GM23248 (cell line): ENCODE data around the gene S100A3. TPM values are rescaled to one million over a fixed set of nuclear protein-coding genes. Genes with fewer than 3 reads are reported as not detected.

Source experiments
- DNase-seq: peaks from one replicate; pipeline ENCODE4 v3.0.0-alpha.2; 2015
- H2AFZ ChIP-seq: fragments of 200-600 bp; sonication (generic); 2 replicates; pipeline ENCODE4 v1.6.1; 2016; ENCODE audit warnings: antibody characterized with exemption
- H3F3A ChIP-seq: fragments of 200-600 bp; sonication (generic); 2 replicates; pipeline ENCODE4 v1.6.1; 2016; ENCODE audit warnings: mild to moderate bottlenecking, antibody characterized with exemption, mixed run types; ENCODE audit not compliant: insufficient read depth
- H3K27ac ChIP-seq: fragments of 200-600 bp; sonication (generic); 2 replicates; pipeline ENCODE4 v1.5.1; 2016; ENCODE audit warnings: mild to moderate bottlenecking
- H3K27me3 ChIP-seq: fragments of 200-600 bp; sonication (generic); replicated peaks from 2 replicates; pipeline ENCODE4 v1.6.1; 2016; ENCODE audit warnings: mild to moderate bottlenecking; ENCODE audit not compliant: insufficient read depth
- H3K36me3 ChIP-seq: fragments of 200-600 bp; sonication (generic); 2 replicates; pipeline ENCODE4 v1.6.1; 2016; ENCODE audit warnings: low read depth, mild to moderate bottlenecking
- H3K4me1 ChIP-seq: fragments of 200-600 bp; sonication (generic); 2 replicates; pipeline ENCODE4 v1.6.1; 2016; ENCODE audit warnings: mild to moderate bottlenecking; ENCODE audit not compliant: insufficient read depth
- H3K4me2 ChIP-seq: fragments of 200-600 bp; sonication (generic); one replicate; pipeline ENCODE4 v1.6.1; 2016; ENCODE audit warnings: mild to moderate bottlenecking; ENCODE audit not compliant: unreplicated experiment
- H3K4me3 ChIP-seq: fragments of 200-600 bp; sonication (generic); 2 replicates; pipeline ENCODE4 v1.5.1; 2016; ENCODE audit warnings: mild to moderate bottlenecking
- H3K79me2 ChIP-seq: fragments of 200-600 bp; sonication (generic); 2 replicates; pipeline ENCODE4 v1.6.1; 2016; ENCODE audit warnings: mild to moderate bottlenecking; ENCODE audit not compliant: insufficient read depth
- H3K9ac ChIP-seq: fragments of 200-600 bp; sonication (generic); 2 replicates; pipeline ENCODE4 v1.6.1; 2016; ENCODE audit warnings: mild to moderate bottlenecking
- H3K9me2 ChIP-seq: fragments of 200-600 bp; sonication (generic); 2 replicates; pipeline ENCODE4 v1.6.1; 2016; ENCODE audit warnings: mixed run types, mild to moderate bottlenecking, moderate library complexity; ENCODE audit not compliant: insufficient read depth
- H3K9me3 ChIP-seq: fragments of 200-600 bp; sonication (generic); one replicate; pipeline ENCODE4 v1.6.1; 2017; ENCODE audit warnings: low read depth
- H4K20me1 ChIP-seq: fragments of 200-600 bp; sonication (generic); 2 replicates; pipeline ENCODE4 v1.6.0; 2016; ENCODE audit not compliant: insufficient read depth
- EZH2 ChIP-seq: fragments of 200-600 bp; sonication (generic); IDR thresholded peaks from 2 replicates; pipeline ENCODE4 v1.6.1; 2018; ENCODE audit warnings: antibody characterized with exemption, mild to moderate bottlenecking; ENCODE audit not compliant: insufficient read depth, poor library complexity, severe bottlenecking
- EZH2phosphoT487 ChIP-seq: fragments of 200-600 bp; sonication (generic); IDR thresholded peaks from 2 replicates; pipeline ENCODE4 v1.6.1; 2018; ENCODE audit warnings: antibody characterized with exemption, moderate library complexity, mild to moderate bottlenecking, low read depth; ENCODE audit not compliant: insufficient read depth
- WGBS, 2 experiments: methylation state at CpG; one replicate each; pipeline ENCODE4 v1.1.6; 2015 to 2017; ENCODE audit warnings: low lambda C conversion rate in 2 of 2, low coverage in 1 of 2; ENCODE audit errors: missing lambda C conversion rate in 2 of 2; 5-methylcytosine and 5-hydroxymethylcytosine counted together
- in situ Hi-C: fragments of 300-500 bp; cut with MboI; formaldehyde crosslinking; loops from 2 replicates; pipeline ENCODE4 v1.15.0; 2020
- polyA plus RNA-seq: library from polyadenylated mRNA; unstranded; fragments of >200 nt; fragmentation: Nextera tagmentation; extraction: Ambion mirVana; gene quantifications from 2 replicates; pipeline ENCODE4 v1.2.1, GENCODE V29; 2016
- total RNA-seq: library from RNA; depleted of rRNA; stranded (reverse); fragments of >200 nt; shearing (Covaris generic); gene quantifications from 2 replicates; pipeline ENCODE4 v1.2.3, GENCODE V29; 2014

S100A3 gene
- total and polyA plus RNA-seq, 2 experiments from 2014 or later = 2.2 to 7.5 TPM

- H2AFZ ChIP-seq = peak within 1 kb of the TSS; percentile 17; the same call in 1 of the 2 replicates
- H3K27me3 ChIP-seq = no peaks in the 10 kb centered on the region
- H3K9ac ChIP-seq = no peak within 1 kb of the TSS
- peaks cover 11% of the 10 kb centered on the region for H3K79me2 ChIP-seq
- H3K4me2 ChIP-seq = peak within 1 kb of the TSS; percentile 56
- DNase-seq = peak; percentile 71
- H3K4me1 ChIP-seq = peaks cover 57% of the 10 kb centered on the region
- H3K9me2 ChIP-seq = no peaks in the 10 kb centered on the region
- H3K9me3 ChIP-seq = no peaks in the 10 kb centered on the region
- no peaks in the 10 kb centered on the region for H4K20me1 ChIP-seq
- H3K27ac ChIP-seq = no peak within 1 kb of the TSS; the same call in 1 of the 2 replicates
- WGBS, 2 experiments = 61 to 62% methylated on average over 11 of the region's 11 CpGs
- peaks cover 55% of the 10 kb centered on the region for H3F3A ChIP-seq
- no peaks in the 10 kb centered on the region for H3K36me3 ChIP-seq
- in situ Hi-C loops = no loop called here
- TF ChIP-seq EZH2 (no peak), EZH2phosphoT487 (no peak)
- H3K4me3 ChIP-seq = no peak within 1 kb of the TSS
Observed at GRCh38 chr1:153540394-153541361, 8.4 kb downstream of the S100A3 start, which contains the start of gene S100A5. TSS of gene S100A5 (minus strand) at chr1:153540934. CDS start at chr1:153540191, 743 bp downstream.

GRCh38 chr1:153539395-153540093 is 9.5 kb downstream of the S100A3 start:
- Histone ChIP-seq H3K9ac (no peak overlapping the region), H3K27ac (no peak overlapping the region), H3K27me3 (no peaks in the 10 kb centered on the region), H3K4me3 (no peak overlapping the region), H3F3A (peaks cover 53% of the 10 kb centered on the region), H2AFZ (no peak overlapping the region), H4K20me1 (no peaks in the 10 kb centered on the region), H3K79me2 (peaks cover 20% of the 10 kb centered on the region), H3K4me2 (no peak overlapping the region), H3K36me3 (no peaks in the 10 kb centered on the region), H3K9me2 (no peaks in the 10 kb centered on the region), H3K9me3 (no peaks in the 10 kb centered on the region), H3K4me1 (peaks cover 46% of the 10 kb centered on the region)
- WGBS, 2 experiments = 80 to 90% methylated on average over 3 to 4 of the region's 4 CpGs
- TF ChIP-seq EZH2phosphoT487 (no peak), EZH2 (no peak)
- no peak for DNase-seq
- in situ Hi-C loops = no loop called here

GRCh38 chr1:153538315-153538821 is 10.7 kb downstream of the S100A3 start:
- Histone ChIP-seq H3K9me2 (no peaks in the 10 kb centered on the region), H3K79me2 (peaks cover 17% of the 10 kb centered on the region), H3K4me2 (peak overlapping the region; percentile 8), H3K36me3 (no peaks in the 10 kb centered on the region), H3K9me3 (no peaks in the 10 kb centered on the region), H3K9ac (peak overlapping the region; percentile 8; the same call in 1 of the 2 replicates), H2AFZ (peak overlapping the region; percentile 32), H3K4me3 (no peak overlapping the region), H3K27ac (peak overlapping the region; percentile 61), H4K20me1 (no peaks in the 10 kb centered on the region), H3K27me3 (no peaks in the 10 kb centered on the region), H3F3A (peaks cover 52% of the 10 kb centered on the region), H3K4me1 (peaks cover 37% of the 10 kb centered on the region)
- in situ Hi-C loops = no loop called here
- WGBS, 2 experiments = 13 to 17% methylated on average over 6 of the region's 6 CpGs
- DNase-seq = peak; percentile 76
- TF ChIP-seq EZH2 = no peak
- TF ChIP-seq EZH2phosphoT487 = no peak

DNA sequence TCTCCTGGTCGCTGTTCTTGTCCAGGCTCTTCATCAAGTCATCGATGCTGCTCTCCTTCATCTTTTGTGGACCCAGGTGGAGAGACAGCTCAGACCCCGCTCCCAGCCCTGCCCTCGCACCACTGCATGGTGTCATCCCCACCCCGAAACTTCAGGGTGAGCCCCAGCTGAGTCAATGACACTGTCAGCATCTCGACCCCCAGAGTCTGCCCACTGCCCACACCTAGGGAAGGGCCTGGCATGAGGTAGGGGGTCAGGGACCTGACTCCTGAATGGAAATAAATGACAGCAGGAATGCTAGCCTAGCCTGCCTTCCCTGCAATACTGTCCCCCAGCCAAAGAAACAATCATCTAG is 11.7 kb downstream of the S100A3 start:
- H3K27me3 ChIP-seq = no peaks in the 10 kb centered on the region
- H3K27ac ChIP-seq = no peak overlapping the region
- H3K4me2 ChIP-seq = no peak overlapping the region
- H3K4me3 ChIP-seq = no peak overlapping the region
- in situ Hi-C loops = no loop called here
- H3K4me1 ChIP-seq = peaks cover 41% of the 10 kb centered on the region
- 84 to 85% methylated on average over 6 of the region's 6 CpGs for WGBS, 2 experiments
- H3K36me3 ChIP-seq = no peaks in the 10 kb centered on the region
- no peaks in the 10 kb centered on the region for H4K20me1 ChIP-seq
- peaks cover 50% of the 10 kb centered on the region for H3F3A ChIP-seq
- TF ChIP-seq EZH2 (no peak), EZH2phosphoT487 (no peak)
- H3K9me2 ChIP-seq = no peaks in the 10 kb centered on the region
- H2AFZ ChIP-seq = no peak overlapping the region
- DNase-seq = no peak
- H3K9me3 ChIP-seq = no peaks in the 10 kb centered on the region
- H3K79me2 ChIP-seq = peaks cover 17% of the 10 kb centered on the region
- H3K9ac ChIP-seq = no peak overlapping the region
